HG03066 (cell line): ENCODE data around the gene AFF1.

Experiments
- ATAC-seq: cut with Tn5 transposase; IDR thresholded peaks from one replicate; pipeline ENCODE4 v1.9.1; 2021; ENCODE audit warnings: low read depth; ENCODE audit not compliant: unreplicated experiment

Gene AFF1

DNA sequence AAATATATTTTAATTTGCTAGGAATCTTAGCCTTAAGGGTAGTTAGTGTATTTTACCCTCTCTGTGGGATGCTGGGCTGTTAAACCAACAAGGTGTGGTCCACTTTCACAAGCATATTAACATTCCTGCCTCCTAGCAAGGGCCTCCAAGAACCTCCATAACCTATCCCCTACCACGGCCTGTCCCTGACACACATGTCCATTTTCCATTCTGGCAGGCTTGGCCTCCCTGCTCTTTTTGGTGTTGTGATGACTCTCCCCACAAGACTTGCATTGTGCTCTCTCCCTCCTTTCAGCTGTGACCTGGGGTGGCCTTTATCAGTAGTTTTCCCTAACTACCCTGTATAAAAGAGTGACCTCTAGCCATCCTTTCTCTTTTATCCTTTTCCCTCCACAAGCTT is 165.4 kb downstream of the AFF1 start:
- no peak for ATAC-seq

- ATAC-seq = no peak
These were observed 166.9 kb downstream of the AFF1 start for GRCh38 chr4:87101543-87102199.

GRCh38 chr4:87103086-87103485 is 168.3 kb downstream of the AFF1 start:
- ATAC-seq = no peak

GRCh38 chr4:87103691-87104187 is 168.9 kb downstream of the AFF1 start:
- no peak for ATAC-seq

DNA sequence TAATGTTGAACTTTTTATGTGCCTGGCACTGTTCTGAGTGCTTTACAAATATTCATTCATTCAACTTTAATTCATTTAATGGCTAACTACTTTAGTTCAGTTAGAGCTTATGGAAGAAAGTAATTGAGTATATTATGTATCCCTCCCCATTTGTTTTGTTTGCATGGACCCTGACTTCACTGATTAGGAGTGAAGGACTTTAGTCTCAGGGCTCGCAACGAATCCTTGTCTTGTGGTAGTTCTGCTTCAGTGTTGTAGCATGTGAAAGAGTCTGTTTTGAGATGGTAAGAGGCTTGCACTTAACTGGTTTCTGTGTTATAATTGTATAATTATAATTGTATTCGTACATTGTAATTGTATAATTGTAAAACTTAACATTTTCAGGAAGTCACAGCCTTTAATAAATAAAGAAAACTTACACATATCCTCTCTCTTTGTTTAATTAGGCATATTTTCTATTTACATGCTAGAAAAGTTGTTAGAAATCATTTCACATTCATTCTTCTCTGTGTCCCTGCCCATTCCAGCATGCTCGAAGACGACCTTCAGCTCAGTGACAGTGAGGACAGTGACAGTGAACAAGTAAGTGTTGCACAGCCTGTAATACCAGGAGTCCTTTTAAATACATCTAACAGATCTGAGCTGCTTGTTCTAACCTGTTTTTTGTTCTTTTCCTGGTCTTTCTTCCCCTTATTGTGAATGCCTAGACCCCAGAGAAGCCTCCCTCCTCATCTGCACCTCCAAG is 170.5 kb downstream of the AFF1 start:
- ATAC-seq = no peak

DNA sequence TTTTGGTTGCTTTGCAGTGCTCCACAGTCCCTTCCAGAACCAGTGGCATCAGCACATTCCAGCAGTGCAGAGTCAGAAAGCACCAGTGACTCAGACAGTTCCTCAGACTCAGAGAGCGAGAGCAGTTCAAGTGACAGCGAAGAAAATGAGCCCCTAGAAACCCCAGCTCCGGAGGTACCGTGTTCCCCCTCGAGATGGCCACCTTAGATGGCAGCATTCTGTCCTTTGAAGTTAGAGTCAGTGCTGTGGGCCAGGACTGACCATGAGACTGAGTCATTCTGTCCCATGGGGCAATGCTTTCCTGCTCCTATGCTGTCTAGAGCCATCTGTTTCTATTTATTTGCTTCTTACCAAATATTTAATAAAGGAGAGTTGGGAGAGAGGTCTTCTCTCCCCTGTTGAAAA is 173.3 kb downstream of the AFF1 start:
- ATAC-seq = no peak

DNA sequence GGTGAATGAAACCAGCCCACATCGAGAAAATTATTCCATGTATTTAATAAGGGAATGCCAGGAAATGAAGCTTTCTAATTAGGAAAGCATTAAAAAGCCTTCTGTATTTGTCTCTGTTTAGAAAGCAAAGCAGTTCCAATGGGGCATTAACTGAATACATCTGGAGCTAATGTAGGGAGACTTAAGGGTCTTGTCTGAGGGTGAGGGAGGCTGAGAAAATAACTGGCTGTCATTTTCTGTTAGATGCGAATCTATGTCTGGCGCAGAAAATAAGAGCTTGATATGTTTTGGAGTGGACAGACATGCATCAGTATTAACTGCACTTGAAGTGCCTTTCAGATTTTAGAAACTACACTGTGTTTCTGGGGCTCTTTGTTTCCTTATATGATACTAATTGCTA is 174.3 kb downstream of the AFF1 start:
- ATAC-seq = no peak

DNA sequence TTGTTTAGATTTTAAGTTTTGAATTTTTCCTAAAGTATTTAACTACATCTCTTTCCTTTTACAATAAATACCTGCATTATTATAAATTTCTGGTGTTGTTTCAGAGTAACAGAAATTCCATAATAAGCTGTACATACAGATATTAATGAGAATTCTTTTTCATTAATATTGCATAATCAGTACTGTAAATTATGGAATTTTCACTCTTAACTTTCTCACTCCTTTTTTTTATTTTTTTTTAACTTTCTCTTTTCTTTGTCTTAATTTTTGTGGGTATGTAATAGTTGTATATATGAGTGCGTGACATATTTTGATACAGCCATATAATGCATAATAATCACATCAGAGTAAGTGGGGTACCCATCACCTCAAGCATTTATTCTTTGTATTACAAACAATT is 175.1 kb downstream of the AFF1 start:
- no peak for ATAC-seq

GRCh38 chr4:87112063-87112462 is 177.3 kb downstream of the AFF1 start:
- no peak for ATAC-seq

DNA sequence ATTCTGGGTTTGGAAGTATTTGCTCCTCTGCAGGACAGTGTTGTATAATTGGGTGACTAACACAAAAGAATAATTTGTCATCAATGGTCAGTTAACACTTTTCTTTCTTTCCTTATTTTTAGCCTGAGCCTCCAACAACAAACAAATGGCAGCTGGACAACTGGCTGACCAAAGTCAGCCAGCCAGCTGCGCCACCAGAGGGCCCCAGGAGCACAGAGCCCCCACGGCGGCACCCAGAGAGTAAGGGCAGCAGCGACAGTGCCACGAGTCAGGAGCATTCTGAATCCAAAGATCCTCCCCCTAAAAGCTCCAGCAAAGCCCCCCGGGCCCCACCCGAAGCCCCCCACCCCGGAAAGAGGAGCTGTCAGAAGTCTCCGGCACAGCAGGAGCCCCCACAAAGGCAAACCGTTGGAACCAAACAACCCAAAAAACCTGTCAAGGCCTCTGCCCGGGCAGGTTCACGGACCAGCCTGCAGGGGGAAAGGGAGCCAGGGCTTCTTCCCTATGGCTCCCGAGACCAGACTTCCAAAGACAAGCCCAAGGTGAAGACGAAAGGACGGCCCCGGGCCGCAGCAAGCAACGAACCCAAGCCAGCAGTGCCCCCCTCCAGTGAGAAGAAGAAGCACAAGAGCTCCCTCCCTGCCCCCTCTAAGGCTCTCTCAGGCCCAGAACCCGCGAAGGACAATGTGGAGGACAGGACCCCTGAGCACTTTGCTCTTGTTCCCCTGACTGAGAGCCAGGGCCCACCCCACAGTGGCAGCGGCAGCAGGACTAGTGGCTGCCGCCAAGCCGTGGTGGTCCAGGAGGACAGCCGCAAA is 179.6 kb downstream of the AFF1 start:
- no peak for ATAC-seq

DNA sequence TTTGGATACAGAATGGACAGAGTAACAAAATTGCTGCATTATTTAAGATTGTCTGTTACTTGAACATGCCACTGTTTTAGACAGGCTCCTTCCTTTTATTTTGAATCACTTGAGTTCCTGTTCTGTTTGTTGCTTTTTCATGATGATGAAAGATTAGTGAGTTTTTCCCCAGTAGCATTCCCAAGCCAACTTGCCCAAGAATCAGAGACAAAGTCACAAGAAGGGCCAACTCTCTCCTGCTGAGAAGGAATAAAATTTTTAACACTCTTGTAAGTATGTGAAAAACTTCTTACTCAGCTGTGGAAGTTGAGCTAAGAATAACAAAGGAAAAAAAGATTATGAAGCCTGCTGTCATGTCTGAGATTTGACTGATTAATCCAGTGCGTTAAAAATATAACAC is 181.4 kb downstream of the AFF1 start:
- ATAC-seq = no peak

- no peak for ATAC-seq
These were observed 182.4 kb downstream of the AFF1 start for GRCh38 chr4:87117051-87117731.

DNA sequence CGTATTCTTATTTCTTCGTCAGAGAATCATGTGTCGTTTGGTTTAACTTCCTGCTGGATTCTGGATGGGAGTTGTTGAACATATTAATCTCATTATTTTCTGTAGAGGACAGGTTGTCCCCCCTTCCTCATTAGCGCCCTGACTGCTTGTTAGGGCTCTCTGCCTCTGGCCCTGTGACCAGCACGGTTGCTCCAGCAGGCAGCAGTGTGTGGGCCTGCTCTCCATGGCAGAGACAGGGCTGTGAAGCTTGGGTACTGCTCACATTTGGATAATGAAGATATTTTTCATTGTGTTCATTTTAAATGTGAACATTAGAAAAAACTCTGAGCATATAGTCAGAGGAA is 182.9 kb downstream of the AFF1 start:
- ATAC-seq = no peak

GRCh38 chr4:87118421-87118820 is 183.6 kb downstream of the AFF1 start:
- ATAC-seq = no peak

- ATAC-seq = no peak
These were observed 184.0 kb downstream of the AFF1 start for GRCh38 chr4:87118826-87119225.

DNA sequence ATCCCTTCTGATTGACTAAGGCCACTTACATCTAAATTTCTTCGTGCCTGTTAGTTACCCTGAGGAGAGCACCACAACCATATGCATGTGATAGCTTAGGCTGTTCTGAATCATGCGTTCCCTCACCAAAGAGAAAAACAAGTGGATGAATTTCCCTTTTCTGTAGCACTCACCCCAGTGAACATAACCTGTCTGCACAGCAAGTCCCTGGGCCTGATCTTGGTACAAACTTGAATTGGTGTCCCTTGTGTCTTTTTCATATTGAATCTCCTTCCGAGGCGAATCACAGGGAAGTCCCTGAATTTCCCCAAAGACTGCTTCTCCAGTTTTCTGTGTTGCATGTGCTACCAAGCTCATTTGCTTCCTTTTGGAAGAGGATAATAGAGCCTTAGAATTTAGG is 185.2 kb downstream of the AFF1 start:
- ATAC-seq = no peak

GRCh38 chr4:87120411-87121162 is 185.8 kb downstream of the AFF1 start:
- no peak for ATAC-seq

- no peak for ATAC-seq
These were observed 186.7 kb downstream of the AFF1 start for GRCh38 chr4:87121341-87122065.

DNA sequence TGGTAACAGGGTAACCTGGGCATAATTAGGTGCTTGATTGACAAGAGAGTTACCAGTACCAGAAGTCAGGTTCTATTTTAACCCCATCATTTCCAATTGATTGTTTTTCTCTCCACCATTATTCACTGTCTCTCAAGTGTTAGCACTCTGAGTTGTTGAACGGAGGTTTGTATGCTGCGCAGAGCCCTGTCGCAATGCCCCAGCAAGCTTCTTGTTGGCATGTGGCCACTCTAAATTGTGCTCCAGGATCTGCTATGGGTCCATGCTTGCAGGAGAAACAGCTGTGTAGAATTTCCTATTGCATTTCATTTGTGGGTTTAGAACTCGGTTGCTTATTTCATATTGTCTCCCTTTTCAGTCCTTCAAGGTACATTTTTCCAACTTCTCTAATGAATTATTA is 187.4 kb downstream of the AFF1 start:
- no peak for ATAC-seq

- ATAC-seq = no peak
These were observed 191.2 kb downstream of the AFF1 start for GRCh38 chr4:87126056-87126455.
